Measurements from ENCODE around the gene DENND1B. TPM values are rescaled to one million over a fixed set of nuclear protein-coding genes. Genes with fewer than 3 reads are reported as not detected.
"Not testable (repeated sequence)": the region's sequence is repeated elsewhere in the genome, so short reads cannot be mapped to it uniquely, and the experiment has no call there.

Gene DENND1B
- polyA plus RNA-seq, 3 donors, result 10.0 to 10.4 (median 10.4) TPM

DNA sequence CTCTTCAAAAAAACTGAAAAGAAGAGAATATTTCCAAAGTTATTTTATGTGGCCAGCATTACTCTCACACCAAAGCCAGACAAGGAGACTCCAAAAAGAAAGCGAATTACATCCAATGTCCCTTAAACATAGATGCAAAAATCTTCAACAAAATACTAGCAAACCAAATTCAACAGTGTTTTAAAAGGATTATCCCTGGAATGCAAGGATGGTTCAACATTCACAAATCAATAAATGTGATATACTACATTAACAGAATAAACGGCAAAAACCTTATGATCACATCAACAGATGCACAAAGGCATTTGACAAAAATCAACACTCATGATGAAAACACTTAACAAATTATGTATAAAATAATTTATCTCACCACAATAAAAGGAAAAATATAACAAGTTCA is 207.8 kb downstream of the DENND1B start:
- DNase-seq, result no peak

DNA sequence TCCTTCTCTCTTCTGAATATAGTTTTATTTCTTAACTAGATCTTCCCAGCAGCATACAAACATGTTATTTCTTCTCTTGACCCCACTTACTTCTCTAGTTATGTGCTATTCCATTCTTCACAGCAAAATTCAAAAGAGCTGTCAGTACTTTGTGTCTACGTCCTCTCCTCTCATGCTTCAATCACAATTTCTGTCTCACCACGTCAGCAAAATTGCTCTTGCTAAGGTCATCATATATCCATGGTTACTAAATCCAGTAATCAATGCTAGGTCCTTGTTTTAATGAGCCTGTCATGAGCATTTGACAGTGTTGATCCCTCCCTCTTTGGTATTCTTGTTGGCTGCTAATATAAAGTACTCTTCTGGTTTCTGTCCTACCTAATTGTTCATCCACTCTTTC is 214.2 kb downstream of the DENND1B start:
- DNase-seq, result no peak

DNA sequence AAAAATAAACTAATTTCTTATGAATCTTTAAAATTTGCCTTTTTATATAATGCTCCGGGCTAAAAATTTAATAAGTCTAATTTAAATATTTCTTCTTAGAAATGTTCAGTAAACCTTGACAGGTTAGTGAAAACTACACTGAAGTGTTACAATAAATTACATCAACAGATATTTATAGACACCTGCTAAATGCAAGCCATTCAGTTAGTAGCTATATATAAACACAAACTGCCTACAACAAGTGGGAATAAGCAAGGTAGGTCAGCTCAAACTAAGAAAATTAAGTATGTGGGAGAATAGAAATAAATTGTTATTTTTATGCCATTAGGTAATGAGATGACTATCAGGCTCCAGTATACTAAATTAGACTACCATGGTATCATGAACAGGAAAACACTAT is 215.6 kb downstream of the DENND1B start:
- DNase-seq, result no peak

DNA sequence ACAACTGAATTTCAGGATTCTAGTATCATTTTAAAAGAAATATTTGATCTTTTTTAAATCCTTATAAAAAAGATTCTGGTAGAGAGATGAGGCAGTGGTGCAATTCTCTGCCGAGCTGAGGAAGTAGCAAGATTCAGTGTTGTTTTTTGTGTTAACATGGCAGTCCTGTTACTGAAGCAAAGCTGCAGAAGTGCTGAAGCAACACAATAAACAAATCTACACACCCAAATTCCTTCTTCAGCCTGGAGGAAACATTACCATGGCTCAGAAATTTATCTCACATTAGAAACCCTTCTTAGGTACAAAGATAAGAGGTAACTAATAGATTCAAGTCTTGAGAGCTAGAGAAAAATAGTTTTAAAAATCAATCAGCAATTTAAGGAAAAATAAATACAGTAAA is 216.0 kb downstream of the DENND1B start:
- DNase-seq, result no peak

DNA sequence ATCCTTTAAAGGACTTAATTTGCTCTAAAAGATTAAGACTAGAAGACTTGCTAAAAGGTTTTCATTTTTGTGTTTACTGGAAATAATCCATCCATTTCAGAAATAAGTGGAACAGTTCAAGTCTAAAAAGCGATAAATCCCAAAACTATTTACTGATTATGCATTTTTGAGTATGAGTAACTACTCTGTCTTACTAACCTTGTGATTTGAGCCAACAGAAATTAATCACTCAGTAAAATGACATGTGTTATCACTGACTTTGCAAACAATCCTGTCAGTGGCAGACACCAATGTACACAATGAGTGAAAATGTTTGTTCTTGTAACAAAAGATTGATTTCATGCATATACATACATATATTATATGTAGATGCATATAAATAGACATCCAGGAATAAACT is 218.0 kb downstream of the DENND1B start:
- DNase-seq, result no peak

DNA sequence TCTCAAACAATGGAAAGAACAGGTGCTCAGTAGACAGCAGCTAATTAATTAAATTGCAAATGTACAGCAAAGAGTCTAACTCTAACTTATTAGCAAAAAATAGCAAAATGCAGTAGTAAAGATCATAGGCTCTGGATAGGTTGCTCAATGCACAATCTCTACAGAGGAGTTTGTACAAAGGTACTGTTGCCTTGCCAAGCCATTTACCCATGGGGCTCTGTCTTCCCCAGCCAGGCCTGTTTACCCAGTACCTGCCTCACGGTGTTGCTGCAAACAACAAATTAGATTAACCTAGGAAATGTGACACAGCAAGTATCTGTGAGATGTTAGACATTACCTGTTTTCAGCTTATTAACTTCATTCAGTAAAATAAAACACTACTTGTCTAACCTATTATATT is 222.0 kb downstream of the DENND1B start:
- DNase-seq, result no peak

DNA sequence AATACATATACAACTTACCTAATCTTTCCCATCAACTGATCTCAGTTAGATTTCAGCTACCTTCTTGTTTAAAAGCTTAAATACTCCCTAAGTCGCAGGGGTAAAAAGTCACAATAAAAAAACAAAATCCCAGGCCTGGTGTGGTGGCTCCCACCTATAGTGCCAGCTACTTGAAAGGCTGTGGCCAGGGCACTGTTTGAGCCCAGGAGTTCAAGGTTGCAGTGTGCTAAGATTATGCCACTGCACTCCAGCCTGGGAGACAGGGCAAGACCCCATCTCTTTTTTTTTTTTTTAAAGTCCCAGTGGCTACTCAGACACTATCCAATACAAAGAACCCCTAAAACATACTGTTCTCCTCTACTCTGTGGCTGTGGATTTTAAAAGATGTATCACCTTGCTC is 228.3 kb downstream of the DENND1B start:
- no peak for DNase-seq

DNA sequence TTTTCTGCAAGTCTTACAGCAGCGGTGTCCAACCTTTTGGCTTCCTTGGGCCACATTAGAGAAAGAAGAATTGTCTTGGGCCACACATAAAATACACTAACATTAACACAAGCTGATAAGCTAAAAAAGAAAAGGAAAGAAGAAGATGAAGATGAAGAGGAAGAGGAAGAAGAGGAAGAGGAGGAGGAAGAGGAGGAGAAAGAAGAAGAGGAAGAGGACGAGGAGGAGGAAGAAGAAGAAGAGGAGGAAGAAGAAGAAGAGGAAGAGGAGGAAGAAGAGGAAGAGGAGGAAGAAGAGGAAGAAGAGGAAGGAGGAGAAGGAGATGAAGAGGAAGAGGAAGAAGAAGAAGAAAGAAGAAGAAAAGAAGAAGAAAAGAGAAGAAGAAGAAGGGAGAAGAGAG is 230.7 kb downstream of the DENND1B start:
- DNase-seq, result no peak

DNA sequence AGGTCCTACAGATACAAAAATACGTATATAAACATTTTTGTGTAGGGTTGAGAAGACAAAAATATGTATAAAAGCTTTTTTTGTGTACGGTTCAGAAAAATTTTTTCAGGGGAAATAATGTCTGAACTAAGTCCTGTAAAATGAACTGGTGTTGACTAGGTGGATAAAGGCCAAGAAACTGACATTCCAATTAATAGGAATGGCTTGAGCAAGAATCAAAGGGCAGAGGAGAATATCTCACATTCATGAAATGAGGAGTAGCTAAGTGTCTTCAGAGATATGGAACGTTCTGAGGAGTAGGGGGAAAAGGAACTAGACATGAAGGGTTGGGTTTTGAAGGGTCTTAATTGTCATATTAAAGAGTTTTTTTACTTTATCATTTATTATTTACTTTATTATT is 231.2 kb downstream of the DENND1B start:
- no peak for DNase-seq

DNA sequence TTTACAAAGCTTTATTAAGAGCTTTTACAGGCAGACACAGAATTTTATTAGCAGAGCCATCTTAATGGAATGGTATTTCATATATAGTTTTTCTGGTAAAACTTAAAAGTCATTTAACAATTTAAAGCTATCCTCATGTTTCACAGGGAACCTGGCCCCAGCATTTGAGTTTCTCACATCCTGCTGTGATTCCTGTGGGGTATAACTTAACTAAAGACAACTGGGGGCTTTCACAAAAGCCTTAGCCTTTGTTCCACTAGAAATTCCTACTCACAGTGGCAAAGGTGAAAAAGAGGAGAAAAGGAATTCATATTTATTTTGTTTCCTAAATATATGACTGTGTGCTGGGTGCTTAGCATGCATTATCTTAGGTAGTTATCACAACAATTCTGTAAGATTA is 233.9 kb downstream of the DENND1B start:
- DNase-seq, result no peak

DNA sequence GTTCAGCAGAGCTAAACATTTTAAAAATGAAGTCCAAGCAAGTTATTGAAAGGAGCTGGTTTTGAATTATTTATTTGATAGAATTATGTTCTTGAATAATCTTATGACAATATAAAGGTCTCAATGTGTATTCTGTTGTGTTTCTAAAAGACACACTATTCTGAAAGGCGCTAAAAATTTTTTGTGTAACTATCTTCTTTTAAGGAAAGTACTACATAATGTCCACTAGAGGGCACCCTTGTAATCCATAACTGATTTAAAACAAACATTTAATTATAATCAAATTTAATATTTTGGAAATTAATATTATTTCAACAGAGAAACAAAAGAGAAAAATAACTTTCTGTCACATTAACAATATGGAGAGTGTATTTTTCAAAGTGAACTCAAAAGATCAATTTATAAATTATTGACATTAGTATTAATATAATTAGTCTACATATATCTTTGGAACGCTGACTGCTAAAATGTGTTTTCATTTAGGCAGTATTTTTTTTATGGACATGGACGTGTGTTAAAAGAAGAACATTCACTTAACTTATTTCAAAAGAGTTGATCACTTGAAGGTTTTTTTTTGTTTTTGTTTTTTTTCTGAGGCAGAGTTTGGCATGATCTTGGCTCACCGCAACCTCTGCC is 248.4 kb downstream of the DENND1B start:
- peak; percentile 0 for DNase-seq

DNA sequence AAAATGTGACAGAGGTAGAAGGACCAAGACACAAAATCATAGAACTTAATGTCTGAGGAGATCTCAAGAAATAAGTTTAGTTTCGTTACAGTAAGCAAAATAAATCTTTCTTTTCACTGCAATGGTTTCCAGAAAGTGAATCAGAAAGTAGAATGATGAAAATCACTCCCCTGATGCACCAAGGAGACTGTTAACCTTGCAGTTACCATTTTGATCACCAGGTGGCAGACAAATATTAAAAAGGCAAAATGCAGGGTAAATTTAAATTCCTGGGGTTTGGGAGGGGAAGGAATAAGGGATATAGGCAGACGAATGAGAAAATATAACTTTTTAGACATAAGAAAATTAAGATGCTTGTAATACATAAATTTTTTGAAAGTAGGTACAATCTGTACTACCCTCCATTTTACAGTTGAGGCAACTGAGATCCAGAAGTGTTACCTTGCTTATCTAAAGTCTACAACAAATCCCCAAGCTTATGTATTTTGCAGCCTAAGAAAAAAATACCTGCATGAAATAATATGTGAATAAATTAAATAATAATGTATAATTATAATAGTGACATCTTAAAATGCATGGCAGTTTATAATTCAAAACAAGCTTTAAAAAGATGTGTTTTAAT is 254.1 kb downstream of the DENND1B start:
- peak; percentile 14 for DNase-seq

DNA sequence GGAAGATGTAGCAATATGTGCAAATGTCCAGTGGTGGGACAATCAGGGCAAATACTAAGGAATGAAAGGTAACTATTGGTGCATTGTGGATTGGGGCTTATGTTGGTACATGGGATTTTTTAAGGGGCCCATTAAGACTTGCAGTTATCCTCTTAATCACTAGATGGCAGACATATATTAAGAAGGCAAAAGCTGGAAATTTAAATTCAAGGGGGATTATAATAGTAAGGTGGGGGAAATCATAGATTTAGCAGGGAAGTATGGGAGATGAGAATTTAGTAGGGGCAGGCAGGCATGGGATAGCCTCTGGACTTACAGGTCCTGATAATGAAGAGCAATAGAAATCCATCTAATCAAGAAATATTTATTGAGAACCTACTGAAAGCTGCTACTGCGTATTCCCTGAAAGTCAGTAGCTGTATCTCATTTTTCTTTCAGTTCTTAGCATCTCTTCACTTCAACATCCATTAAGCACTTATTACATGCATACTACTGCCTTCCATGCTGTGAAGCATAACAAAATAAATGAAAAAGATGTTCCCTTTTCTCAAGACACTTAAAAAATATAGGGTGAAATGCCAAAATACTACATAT is 255.4 kb downstream of the DENND1B start:
- no peak for DNase-seq

DNA sequence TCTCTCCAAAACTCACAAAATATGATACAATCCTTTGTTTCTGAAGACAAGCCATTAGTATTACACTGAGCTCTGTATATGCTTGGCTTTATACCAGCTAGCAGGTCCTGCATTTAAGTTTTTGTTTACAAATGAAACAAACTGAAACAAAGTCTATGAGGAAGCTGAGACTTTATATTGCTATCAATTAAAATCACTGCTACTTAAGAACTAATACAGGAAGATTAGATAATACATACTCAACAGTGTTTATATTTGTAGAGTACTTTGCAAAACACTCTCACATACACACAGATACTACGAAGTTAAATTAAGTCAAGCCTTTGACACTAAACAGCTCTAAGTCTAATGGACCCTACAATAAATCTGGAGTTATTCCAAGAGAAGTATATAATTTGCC is 259.9 kb downstream of the DENND1B start:
- DNase-seq, result no peak

DNA sequence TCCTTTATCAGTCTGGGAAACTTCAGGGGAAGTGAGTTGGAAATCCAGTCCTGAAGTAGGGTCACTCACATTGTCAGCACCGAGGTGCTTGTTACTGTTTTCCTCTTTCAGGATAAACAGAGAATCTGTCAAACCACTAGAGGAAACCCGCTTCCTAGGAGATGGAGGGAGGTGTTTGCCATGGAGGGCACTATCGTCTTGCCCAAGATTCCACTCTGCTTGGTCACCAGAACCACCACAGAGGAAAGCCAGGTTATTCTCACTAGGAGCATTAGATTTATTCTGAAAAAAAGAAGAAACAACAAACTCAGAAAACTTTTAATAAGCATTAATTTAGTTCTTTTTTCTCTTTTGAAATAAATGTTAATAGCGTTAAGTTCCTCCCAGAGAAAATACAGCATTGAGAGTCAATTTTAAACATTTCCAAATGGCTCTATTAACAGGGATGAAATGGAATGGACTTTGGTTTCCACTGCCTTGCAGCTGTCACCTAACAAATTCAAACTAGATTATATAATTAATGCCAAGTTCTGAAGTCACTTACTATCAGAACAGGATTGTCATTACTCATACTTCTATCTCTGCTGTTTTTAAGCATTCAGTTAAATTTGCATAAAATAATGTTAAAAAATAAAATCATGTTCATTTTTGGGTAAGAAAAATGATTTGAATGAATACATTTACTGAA is 264.4 kb downstream of the DENND1B start:
- no peak for DNase-seq

DNA sequence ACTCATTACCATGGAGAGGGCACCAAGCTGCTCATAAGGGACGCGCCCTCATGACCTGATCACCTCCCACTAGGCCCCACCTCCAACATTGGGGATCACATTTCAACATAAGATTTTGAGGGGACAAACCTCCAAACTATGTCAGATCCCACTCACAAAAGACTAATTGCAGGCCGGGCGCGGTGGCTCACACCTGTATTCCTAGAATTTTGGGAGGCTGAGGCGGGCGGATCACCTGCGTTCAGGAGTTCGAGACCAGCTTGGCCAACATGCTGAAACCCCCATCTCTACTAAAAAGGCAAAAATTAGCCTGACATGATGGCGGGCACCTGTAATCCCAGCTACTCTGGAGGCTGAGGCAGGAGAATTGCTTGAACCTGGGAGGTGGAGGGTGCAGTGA is 278.6 kb downstream of the DENND1B start:
- DNase-seq, result no peak

DNA sequence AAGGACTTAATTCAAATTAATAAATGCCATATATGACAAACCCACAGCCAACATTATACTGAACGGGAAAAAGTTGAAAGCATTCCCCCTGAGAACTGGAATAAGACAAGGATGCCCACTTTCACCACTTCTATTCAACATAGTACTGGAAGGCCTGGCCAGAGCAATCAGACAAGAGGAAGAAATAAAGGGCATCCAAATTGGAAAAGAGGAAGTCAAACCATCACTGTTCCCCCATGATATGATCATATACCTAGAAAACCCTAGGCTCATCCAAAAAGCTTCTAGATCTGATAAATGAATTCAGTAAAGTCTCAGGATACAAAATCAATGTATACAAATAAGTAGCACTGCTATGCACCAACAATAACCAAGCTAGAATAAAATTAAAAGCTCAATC is 283.8 kb downstream of the DENND1B start:
- not testable (repeated sequence) for DNase-seq

DNA sequence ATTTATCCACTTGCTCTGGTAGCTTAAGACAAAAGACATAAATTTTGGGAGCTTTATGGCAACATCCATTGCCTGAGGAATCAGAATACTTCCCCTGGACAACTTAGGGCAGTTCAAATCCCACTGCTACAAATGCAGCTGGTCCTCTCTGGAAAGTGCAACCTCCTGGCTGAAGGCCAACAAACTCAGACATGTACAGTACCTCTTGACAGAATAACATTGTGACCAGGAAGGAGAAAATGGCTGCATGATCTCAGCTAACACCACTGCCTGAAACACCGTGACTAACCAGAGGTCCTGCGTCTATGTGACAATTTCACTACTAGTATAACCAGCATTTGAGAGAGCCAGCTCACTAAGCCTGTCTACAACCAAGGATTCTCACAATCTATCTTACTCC is 288.3 kb downstream of the DENND1B start:
- DNase-seq, result no peak

DNA sequence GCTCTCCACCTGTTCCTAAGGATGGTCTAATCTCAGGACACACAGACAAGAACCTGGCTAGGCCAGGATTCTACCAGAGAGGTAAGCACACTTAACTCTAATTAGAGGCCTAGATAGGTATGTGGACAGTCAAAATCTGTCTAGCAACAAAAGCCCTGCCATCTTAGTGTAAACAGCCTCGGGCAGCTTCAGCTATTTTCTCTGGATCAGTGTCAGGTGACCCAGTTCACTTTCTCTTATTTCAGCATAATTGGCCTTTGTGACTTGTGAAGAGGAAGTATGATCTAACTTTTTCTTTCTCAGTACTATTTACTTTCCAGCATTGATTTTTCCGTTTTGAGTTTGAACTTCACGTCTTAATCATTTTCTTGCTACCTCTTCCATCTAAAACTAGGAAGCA is 289.5 kb downstream of the DENND1B start:
- DNase-seq, result no peak

DNA sequence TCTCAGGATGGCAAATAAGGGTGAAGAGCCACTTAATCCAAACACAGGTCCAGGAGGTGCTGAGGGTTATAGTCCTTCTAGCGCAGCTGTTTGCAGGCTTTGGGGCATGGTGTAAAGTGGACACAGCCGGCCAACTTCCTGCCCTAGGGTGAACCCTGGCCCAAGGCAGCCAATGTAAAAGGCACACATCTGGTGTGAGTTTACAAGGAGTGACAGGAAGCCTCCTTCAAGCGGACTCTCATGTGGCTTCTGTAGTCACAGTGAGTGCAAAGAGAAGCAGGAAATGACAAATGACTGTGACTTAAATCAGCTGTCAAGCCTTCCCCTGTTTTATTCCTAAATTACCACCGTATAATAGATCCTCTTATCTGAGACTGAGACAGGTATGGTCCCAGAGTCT is 294.2 kb downstream of the DENND1B start:
- DNase-seq, result no peak

DNA sequence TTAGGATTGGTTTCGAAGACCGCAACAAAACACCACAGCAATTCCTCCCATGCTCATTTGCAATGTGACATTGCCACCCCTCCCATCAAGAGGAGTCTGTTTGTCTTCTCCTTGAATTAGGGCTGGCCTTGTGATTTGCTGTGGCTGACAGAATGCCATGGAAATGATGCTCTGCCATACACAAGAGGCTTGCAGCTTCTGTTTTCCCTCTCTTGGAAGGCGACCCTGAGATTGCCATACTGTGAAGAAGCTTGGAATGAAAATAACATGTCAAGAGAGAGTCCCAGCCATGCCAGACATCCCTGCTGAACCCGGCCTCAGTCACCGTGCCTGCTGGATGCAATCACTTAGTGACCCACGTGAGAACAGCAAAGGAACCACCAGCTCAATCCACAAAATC is 294.8 kb downstream of the DENND1B start:
- no peak for DNase-seq

DNA sequence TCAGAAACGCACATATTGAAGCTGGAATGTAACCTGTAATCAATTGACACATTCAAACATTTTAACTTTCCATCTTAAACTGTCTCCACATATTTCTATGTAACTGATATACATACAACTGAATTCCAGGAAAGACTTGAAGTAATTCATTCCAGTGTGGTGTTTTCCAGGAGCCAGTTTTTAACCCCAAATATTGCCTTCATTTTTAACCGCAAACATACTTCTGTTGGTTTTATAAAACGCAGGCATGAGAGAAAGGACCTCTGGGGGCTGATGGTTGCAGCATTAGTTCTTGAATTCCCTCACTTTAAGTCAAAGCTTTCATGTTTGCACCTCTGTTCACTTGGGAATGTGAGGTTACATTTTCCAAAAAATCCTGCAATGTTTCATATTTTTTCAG is 303.1 kb downstream of the DENND1B start:
- DNase-seq, result no peak

Measured in renal pelvis (tissue), 4 donors.